Astrocyte (in vitro differentiated cells and primary cell): Measurements from ENCODE around the gene CROCC2.
A peak's percentile ranks its signal among the peaks of the same experiment; 100 is the strongest.

Experiments used
- CTCF ChIP-seq: IDR thresholded peaks from 2 replicates; pipeline ENCODE4 v1.5.1; 2011; ENCODE audit warnings: low read depth, mild to moderate bottlenecking, inconsistent platforms, low read length, moderate library complexity; ENCODE audit not compliant: insufficient read depth
- EZH2 ChIP-seq: IDR thresholded peaks from 2 replicates; pipeline ENCODE4 v1.6.1; 2012; ENCODE audit warnings: mild to moderate bottlenecking, low read length, inconsistent platforms; ENCODE audit not compliant: insufficient read depth

GRCh38 chr2:240983361-240983995 lies 77.3 kb downstream of the CROCC2 start:
- peak; percentile 3 for TF ChIP-seq CTCF
- no peak for TF ChIP-seq EZH2
